Measurements from ENCODE around the gene TEX36.
"Not testable (repeated sequence)": the region's sequence is repeated elsewhere in the genome, so short reads cannot be mapped to it uniquely, and the experiment has no call there.

Gene TEX36

DNA sequence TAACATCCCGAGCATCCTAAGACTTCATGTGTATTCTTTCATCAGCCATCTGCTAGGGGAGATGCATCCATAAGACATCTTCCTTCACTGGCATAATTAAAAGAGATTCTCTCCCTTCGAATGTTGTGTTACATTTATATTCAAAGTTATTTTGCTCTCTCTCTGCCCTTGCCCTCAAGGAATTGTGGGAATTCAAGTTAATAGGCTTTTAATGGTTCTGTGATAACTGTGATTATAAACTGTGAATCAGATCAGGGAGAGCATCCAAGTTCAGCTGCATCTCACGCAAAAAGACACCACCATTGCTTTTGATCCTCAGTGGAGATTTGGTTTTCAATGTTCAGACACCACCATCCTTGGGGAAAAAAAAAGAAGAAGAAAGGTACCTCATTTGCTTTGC, 9.2 kb upstream of the TEX36 start:
- DNase-seq (ENCODE audit: low spot score): no peak

DNA sequence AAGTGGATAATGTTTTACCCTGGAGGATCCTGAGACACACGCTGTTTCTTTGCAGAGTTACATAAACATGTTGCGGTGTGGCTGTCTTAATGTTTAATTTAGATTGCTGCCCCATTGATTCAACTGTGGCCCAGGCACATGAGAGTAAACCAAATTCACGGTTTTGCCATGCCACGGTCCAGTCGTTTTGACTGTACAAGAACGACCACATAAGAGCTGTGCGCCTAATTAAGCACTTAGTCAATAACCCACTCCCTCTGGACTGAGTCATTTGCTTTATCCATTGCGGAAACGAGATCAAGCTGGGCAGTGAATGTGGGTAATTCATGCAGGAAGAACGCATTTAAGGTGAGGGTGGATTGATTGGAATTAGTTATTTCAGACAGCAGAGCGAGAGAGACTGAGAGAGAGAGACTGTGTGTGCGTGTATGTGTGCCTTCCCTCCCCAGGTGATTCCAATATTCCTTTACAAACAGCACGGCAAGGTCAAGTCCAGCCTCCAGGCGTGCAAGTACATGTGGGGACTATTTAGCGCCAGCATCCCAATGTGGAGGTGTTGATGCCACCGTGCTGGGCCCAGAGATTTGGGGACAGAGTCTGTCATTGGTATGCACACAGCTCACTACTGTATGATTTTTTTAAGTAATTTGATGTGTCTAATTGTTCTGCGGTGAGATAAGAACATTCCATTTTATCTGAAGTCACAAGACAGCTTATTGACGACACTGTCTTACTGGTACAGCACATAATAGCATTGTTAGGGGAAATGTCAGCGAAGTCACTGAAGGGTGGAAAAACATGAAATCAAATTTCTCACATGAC, 8.4 kb upstream of the TEX36 start:
- no peak for DNase-seq (ENCODE audit: low spot score)

DNA sequence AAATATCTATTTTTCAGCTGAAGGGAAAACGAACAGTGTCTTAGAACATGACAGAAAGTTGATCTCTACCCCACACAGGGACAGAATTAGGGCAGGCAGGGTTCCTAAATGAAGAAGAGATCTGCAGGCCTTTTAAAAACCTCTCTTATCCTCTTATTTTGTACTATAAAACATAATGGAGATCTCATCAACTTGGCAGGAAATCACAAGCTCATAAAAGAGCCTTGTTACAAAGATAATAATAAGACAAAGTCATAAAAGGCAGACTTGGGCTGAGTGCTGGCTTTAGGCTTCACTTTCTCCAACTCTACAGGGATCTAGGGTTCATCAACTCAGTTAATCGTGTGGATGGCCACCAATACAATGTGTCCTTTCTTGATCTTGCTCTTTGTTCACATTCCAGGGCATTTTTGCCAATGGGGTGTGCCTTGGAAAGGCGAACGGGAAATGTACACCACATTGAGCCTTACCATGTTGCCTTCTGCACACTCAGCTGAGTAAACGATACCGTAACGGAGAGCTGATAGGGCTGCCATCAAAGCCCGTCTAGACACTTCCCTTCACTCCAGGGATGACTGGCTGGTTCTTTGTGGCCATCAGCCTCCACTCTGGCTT, 7.1 kb upstream of the TEX36 start:
- no peak for DNase-seq (ENCODE audit: low spot score)

DNA sequence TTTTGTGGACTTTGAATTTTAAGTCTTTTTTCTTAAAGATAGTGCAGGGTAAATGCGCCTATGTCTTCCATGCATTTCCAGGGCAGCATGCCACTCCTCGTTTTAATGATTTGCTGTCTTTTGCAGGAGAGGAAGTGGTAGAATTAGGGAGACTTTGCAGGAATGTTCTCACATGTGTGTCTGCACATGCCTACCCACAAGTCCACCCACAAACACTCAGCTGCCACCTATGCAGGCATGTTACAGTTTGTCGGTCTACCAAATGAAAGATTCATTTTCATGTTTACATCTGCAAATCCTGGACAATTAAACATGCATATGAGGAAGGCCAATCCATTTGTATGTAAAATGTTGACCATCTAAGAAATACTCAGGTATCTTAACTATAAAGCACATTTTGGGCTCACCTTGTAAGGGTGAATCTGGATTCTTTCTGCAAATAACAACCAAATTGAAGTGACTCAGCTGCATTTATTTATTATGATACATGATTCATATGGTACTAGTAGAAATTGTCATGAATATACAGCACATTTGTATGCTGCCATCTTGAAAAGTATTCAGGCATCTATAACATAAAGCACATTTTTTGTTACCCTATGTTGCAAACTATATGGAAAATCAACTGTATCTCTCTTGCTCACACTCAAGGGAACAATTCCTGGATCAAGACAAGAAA, 4.7 kb upstream of the TEX36 start:
- DNase-seq (ENCODE audit: low spot score): no peak

DNA sequence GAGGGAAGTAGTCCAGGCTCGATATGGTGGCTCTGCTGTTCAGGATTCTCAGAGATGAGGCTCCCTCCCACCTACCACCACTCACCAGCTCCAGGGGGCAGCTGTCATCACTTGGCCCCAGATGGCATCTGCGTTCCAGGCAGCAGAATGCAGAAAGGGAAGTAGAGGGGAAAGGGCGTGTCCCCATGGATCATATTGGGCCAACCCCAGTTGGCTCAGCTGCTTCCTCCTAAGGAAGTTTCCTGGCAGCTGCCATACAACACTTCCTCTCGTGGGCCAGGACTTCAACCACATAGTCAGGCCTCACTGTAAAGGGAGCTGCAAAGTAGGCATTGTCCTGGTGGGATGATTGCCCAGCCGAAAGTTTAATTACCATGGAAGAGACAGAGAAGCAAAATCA, 1.6 kb upstream of the TEX36 start:
- DNase-seq (ENCODE audit: low spot score): no peak

GRCh38 chr10:125683821-125684220, 858 bp upstream of the TEX36 start:
- DNase-seq (ENCODE audit: low spot score): no peak

DNA sequence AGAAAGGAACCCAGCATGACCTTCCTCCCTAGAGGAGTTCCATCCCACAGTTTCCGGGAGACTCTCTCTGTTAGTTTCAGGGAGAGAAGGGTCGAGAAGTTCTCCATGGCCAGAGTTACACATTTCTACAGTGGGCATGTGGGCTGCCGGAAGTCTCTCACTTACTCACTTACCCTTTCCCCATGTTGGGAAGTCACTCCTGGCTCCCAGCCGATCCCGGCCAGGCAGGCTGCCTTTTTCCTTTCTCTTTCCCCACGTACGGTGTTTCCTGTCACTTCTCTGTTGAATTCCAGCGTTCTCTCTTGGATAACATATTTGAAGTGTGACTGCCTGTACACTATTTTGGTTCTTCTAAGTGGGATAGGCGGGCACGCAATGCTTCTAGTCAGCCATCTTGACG, 3.5 kb downstream of the TEX36 start:
- DNase-seq (ENCODE audit: low spot score): no peak

DNA sequence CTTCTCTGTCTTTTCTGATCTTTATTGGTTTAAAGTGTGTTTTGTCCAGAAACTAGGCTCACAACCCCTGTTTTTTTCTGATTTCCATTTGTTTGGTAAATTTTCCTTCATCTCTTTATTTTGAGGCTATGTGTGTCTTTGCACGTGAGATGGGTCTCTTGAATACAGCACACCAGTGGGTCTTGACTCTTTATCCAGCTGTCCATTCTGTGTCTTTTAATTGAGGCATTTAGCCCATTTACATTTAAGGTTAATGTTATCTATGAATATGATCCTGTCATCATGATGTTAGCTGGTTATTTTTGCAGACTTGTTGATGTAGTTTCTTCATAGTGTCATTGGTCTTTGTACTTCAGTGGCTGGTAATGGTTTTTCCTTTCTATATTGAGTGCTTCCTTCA, 10.1 kb downstream of the TEX36 start:
- DNase-seq (ENCODE audit: low spot score): no peak

DNA sequence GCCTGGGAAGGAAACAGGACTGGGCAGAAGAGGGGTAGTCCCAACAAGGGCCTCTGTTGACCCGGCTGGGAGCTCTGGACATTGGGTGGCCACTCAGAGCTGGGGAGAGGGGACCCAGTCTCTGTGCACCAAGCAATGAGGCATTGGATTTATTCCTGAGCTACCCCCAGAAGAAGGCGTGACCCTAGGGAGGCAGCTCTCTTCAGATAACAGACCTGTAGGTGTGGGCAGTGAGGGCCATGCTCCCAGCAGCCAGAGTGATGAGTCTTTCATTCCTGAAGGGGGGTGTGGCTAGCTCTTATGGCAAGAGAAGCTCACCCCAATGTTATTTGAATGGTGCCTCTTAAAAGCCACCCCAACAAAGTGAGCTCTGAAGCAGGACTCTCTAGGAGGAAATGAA, 20.4 kb downstream of the TEX36 start:
- DNase-seq (ENCODE audit: low spot score): no peak

GRCh38 chr10:125661941-125662515, 20.9 kb downstream of the TEX36 start:
- no peak for DNase-seq (ENCODE audit: low spot score)

DNA sequence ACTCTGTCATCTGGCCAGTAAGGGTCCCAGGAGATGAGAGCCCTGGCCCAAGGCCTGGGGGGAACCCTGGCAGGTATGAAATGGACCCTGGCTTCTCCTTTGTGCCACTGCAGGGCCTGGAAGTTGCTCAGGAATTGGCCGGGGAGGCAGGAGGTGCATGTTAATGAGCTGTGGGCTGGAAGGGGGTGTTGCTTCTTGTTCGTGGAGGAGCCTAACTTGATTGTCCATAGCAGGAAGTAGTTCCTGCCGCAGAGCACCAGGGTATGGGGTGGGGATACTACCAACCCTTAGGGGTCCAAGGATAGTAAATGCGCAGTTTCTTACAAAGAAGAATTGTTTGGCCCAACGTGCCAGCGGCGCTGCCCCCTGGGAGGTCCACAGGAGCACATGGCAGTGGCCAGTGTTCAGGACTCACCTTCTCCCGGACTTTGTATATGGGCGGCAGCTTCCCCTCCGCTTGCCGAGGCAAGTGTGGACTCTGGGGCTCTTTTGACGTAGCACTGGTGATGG, 21.5 kb downstream of the TEX36 start:
- DNase-seq (ENCODE audit: low spot score): no peak

DNA sequence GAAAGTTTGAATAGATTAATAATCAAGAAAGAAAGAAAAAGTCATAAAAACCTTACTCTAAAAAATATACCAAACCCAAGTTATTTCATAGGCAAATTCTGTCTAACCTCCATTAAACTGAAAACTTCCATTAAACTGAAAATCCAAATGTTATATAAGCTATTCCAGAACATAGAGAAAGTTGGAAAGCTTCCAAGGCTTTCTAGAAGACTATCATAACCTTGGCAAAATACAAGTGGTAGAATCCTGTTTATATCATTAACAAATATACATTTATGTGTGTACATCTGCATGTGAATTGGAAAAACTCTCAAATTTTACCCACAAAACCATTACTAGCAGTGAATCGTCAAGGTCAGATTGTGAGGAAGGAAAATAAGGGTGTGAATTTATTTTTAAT, 23.9 kb downstream of the TEX36 start:
- DNase-seq (ENCODE audit: low spot score): no peak

GRCh38 chr10:125656523-125656922, 26.4 kb downstream of the TEX36 start:
- DNase-seq (ENCODE audit: low spot score): no peak

GRCh38 chr10:125653113-125653512, 29.9 kb downstream of the TEX36 start:
- not testable (repeated sequence) for DNase-seq (ENCODE audit: low spot score)

DNA sequence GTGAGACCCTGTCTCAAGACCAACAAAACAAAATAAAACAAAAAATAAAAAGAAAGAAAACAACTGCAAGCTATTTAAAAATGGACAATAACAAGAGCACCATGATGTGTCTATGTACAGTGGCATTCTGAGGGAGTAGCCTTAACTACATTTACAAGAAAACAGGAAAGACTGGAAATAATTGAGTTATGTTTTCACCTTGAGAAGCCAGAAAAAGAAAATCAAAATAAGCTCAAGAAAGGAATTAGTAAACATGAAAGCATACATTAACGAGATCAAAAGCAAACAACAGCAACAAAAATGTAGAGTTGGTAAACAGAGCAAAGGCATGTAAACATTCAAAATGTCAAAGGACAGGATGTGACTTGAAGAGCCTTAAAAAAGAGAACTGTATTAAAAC, 36.7 kb downstream of the TEX36 start:
- no peak for DNase-seq (ENCODE audit: low spot score)

DNA sequence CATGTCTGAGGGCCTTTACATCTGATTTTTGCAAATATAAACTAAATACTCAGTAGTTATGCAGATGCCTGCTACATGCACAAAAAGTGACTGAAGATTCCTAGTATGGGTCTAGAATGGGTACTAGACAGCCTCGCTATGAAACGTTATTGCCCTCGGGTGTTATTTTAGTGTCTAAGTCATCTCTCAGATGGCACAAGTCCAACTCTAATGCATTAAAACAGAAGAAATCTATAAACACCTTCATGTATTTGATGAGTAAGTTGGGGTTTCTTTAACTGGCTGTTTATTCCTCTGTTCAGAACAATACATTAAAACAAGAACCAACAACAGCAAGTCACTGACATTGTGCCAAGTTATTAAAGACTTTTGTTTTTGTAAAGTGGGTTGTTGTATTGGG, 41.6 kb downstream of the TEX36 start:
- DNase-seq (ENCODE audit: low spot score): no peak

GRCh38 chr10:125640653-125641052, 42.3 kb downstream of the TEX36 start:
- no peak for DNase-seq (ENCODE audit: low spot score)

DNA sequence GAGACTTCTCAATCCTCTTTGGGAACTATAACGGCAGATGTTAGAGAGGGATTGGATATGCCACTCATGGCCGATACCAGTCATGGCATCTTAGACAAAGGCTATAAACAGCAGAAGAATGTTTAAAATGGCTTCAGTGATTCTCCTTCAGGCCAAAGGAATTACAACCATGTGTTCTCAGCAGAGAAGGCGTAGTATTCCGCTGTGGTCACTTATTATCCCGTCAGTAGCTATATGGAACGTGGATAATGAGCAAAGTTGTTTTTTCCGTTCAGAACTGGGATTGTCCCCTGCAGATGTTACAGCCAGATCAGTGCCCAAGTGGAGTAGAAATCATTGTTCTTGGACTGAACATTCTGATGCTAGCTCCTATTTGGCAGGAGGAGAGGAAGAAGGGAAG, 43.1 kb downstream of the TEX36 start:
- DNase-seq (ENCODE audit: low spot score): no peak

DNA sequence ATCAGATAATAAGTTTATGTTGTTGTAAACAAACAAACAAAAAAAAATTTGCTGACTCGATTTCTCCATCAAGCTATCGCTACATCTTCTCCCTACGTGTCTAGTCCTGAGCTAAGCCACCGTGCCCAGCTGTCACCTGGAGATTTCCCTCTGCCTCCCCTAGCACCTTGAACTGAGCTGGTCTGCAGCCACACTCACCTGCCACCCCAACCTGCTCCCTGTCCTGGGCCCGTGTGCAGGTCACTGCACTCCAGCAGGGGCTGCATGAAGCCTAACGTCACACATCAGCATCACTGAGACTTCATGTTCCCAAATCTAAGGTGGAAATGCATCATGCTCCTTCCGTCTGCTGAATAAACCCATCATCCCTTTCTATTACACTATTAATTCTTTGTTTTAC, 44.4 kb downstream of the TEX36 start:
- no peak for DNase-seq (ENCODE audit: low spot score)

DNA sequence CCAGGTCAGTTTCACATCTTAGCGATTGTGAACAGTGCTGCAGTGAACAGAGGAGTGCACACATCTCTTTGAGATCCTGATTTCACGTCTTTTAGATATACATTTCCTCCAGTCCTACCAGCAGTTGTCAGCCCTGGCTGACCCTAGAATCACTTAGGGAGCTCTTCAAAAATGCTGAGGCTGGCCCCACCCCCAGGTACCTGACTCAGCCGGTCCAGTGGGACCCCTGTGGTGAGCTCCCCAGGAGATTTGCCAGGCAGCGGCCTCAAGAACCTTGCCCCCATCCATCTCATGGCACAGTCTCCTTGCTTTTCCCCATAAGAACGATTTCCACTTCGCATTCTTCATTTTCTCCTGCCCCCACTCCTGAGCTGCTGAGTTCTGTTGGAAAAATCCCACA, 45.5 kb downstream of the TEX36 start:
- no peak for DNase-seq (ENCODE audit: low spot score)

GRCh38 chr10:125634606-125635005, 48.4 kb downstream of the TEX36 start:
- no peak for DNase-seq (ENCODE audit: low spot score)

GRCh38 chr10:125633517-125633999, 49.4 kb downstream of the TEX36 start:
- DNase-seq (ENCODE audit: low spot score): no peak

DNA sequence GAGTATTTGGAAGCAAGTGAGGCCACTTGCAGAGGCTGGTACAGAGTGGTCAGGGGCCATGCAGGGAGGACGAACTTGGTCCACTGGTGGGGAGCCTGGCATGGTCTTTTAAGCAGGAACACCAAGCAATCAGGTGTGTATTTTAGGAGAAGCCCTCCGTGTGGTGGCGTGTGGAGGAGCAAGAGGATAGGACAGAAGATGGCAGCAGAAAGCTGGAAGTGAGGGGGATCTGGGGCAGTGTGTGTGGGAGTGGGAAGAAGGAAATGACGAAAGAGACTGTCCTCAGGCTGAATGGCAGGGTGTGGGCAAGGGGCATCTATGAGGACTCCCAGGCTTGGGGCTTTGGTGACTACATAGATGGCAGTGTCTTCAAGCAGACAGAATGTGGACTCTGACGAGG, 51.2 kb downstream of the TEX36 start:
- DNase-seq (ENCODE audit: low spot score): no peak

Data from CD4-positive, alpha-beta T cell treated with Interleukin-6 at 100 ng/mL for 8 hours (primary cell).